GM12874 (cell line): ENCODE data around the gene SLC25A25.

Experiments used
- CTCF ChIP-seq: IDR thresholded peaks from 2 replicates; pipeline ENCODE4 v1.5.1; 2011; ENCODE audit warnings: low read depth, mild to moderate bottlenecking, control low read depth, low read length, moderate library complexity; ENCODE audit not compliant: insufficient read depth

Gene SLC25A25

GRCh38 chr9:128047231-128047630 lies 20.8 kb upstream of the SLC25A25 start:
- no peak for TF ChIP-seq CTCF

DNA sequence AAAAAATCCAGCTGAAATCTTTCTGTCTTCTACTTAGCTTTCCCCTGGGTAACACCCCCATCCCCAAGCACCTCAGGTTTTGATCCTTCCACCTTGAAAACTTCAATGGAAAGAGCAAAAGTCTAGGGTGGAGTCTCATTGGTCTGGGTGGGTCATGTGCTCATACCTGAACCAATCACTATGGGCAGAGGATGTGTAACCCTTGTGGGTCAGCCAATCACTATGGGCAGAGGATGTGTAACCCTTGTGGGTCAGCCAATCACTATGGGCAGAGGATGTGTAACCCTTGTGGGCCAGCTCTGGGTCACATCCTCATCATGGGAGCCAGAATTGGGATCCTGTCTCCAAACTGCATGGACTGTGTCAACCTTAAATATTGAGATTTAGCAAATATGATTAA lies 19.4 kb upstream of the SLC25A25 start:
- TF ChIP-seq CTCF = no peak

GRCh38 chr9:128049843-128050242 lies 18.2 kb upstream of the SLC25A25 start:
- TF ChIP-seq CTCF = no peak

DNA sequence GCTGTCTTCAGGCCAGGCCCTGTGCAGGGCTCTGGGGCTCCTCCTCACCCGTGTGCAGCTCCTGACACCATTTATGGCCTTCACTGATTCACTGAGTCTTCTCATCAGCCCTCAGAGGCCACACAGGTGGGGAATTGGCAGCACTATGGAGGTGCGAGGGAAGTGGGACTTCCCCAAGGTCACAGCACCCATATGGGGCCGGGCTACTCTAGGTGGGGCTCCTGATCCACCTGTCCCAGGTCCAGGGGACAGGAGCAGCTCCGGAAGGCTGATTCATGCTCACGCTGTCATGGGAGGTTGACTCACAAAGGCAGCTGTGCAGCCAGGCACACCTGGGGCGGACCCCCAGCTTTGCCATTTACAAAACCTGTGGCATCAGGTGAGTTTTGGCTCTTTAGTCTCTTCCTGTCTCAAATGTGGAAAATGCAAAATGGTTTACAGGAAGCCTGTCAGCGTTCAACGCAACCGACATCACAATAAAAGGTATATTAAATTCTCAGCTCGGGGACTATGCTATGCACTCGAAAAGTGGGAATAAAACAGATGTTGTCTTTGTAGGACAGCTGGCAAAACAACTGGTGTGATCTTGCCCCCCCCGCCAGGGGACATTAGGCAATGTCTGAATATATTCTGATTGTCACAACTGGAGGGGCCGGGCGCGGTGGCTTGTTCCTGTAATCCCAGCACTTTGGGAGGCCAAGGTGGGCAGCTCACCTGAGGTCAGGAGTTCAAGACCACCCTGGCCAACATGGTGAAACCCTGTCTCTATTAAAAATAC lies 15.9 kb upstream of the SLC25A25 start:
- TF ChIP-seq CTCF = no peak

GRCh38 chr9:128053560-128053959 lies 14.5 kb upstream of the SLC25A25 start:
- no peak for TF ChIP-seq CTCF

DNA sequence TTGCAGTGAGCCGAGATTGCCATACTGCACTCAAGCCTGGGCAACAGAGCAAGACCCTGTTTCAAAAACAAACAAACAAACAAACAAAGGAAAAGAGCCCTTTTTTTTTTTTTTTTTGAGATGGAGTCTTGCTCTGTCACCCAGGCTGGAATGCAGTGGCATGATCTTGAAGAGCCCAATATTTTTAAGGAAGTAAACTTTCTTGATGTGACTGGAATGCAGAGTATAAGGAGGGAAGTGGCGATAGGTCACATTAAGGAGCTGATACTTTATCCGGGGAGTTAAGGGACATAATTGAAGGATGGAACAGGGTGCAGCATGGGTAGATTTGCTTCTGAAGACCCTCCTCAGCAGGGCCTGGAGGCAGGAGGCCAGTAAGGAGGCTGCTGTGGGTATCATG lies 13.9 kb upstream of the SLC25A25 start:
- TF ChIP-seq CTCF = no peak

- TF ChIP-seq CTCF = no peak
These were observed 12.5 kb upstream of the SLC25A25 start for GRCh38 chr9:128055344-128056040.
